MM.1S (cell line): Measurements from ENCODE around the gene SIPA1.

ENCODE experiments used
- DNase-seq: peaks from one replicate; pipeline ENCODE4 v3.0.0-alpha.2; 2015
- H2AFZ ChIP-seq: fragments of 300-600 bp; sonication (generic); 2 replicates; pipeline ENCODE4 v1.6.0; 2016; ENCODE audit warnings: antibody characterized with exemption, low read length
- H3F3A ChIP-seq: fragments of 300-600 bp; sonication (generic); 2 replicates; pipeline ENCODE4 v1.6.1; 2016; ENCODE audit warnings: mild to moderate bottlenecking, antibody characterized with exemption, low read length, moderate library complexity, mixed read lengths; ENCODE audit not compliant: insufficient read depth
- H3K27ac ChIP-seq: fragments of 300-600 bp; sonication (generic); 2 replicates; pipeline ENCODE4 v1.5.1; 2016; ENCODE audit warnings: mild to moderate bottlenecking, low read length
- H3K27me3 ChIP-seq: fragments of 300-600 bp; sonication (generic); replicated peaks from 2 replicates; pipeline ENCODE4 v1.6.0; 2016; ENCODE audit warnings: low read length; ENCODE audit not compliant: insufficient read depth
- H3K36me3 ChIP-seq: fragments of 300-600 bp; sonication (generic); replicated peaks from 2 replicates; pipeline ENCODE4 v1.6.1; 2016; ENCODE audit warnings: mild to moderate bottlenecking, low read length, mixed read lengths; ENCODE audit not compliant: insufficient read depth
- H3K4me1 ChIP-seq: fragments of 300-600 bp; sonication (generic); 2 replicates; pipeline ENCODE4 v1.6.1; 2016; ENCODE audit warnings: low read length, mixed read lengths
- H3K4me2 ChIP-seq: fragments of 300-600 bp; sonication (generic); 2 replicates; pipeline ENCODE4 v1.6.0; 2016; ENCODE audit warnings: low read depth, low read length
- H3K4me3 ChIP-seq: fragments of 300-600 bp; sonication (generic); 2 replicates; pipeline ENCODE4 v1.5.1; 2016; ENCODE audit warnings: low read length, mixed read lengths
- H3K79me2 ChIP-seq: fragments of 300-600 bp; sonication (generic); 2 replicates; pipeline ENCODE4 v1.6.1; 2016; ENCODE audit warnings: mixed run types, low read length, mixed read lengths
- H3K9ac ChIP-seq: fragments of 300-600 bp; sonication (generic); 2 replicates; pipeline ENCODE4 v1.6.1; 2016; ENCODE audit warnings: low read length, mixed read lengths
- H3K9me2 ChIP-seq: fragments of 300-600 bp; sonication (generic); replicated peaks from 2 replicates; pipeline ENCODE4 v1.6.1; 2016; ENCODE audit warnings: mild to moderate bottlenecking, low read length, mixed read lengths; ENCODE audit not compliant: insufficient read depth
- H3K9me3 ChIP-seq: fragments of 300-600 bp; sonication (generic); replicated peaks from 2 replicates; pipeline ENCODE4 v1.6.1; 2016; ENCODE audit warnings: mild to moderate bottlenecking, low read length, mixed read lengths; ENCODE audit not compliant: insufficient read depth
- H4K20me1 ChIP-seq: fragments of 300-600 bp; sonication (generic); 2 replicates; pipeline ENCODE4 v1.6.1; 2016; ENCODE audit warnings: mild to moderate bottlenecking, low read length, moderate library complexity, mixed read lengths; ENCODE audit not compliant: insufficient read depth
- EZH2 ChIP-seq: fragments of 300-600 bp; sonication (generic); optimal IDR thresholded peaks from 2 replicates; pipeline ENCODE3; 2017; ENCODE audit warnings: low read depth, mild to moderate bottlenecking, antibody characterized with exemption, low read length, mixed read lengths
- EZH2phosphoT487 ChIP-seq: fragments of 300-600 bp; sonication (generic); IDR thresholded peaks from 2 replicates; pipeline ENCODE4 v1.6.1; 2018; ENCODE audit warnings: antibody characterized with exemption, low read length
- TF ChIP-seq, protein P1 (sequence below): fragments of 300-600 bp; sonication (generic); IDR thresholded peaks from 2 replicates; pipeline ENCODE4 v1.5.1; 2016; ENCODE audit warnings: antibody characterized with exemption, low read length, mixed read lengths

SIPA1 gene

DNA sequence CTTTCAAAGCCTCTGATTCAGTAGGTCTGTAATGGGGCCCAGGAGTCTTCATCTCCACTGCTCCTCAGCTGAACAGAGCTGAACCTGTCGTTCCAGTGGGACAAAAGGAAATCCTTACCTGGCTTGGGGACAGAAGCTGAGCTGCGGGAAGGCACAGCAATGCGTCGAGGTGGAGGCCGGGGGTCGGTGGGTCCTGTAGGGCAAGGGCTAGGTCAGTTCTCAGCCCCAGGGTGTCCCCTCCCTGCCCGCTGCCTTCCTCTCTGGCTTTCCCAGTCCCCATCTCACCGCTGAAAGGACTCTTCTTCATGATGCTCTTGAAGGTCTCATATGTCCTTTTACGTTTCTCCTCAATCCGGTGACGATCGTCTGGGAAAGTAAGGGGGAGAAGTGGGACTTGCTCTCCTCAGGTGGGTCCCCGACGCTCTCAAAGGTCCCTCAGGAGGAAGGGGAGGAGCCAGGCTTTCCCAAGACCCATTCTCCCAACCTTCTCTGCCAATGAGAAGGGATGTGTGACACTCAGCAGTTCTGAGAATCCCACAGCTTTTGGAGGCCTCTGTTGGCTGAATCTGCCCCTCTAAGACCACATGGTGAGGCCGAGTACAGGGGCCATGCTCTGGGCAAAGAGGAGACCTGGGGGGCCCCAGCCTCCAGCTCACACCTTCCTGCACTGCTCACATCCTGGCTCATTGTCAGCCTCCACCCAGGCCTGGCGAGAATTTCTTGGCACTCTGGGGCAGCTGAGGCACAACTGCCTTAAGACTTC, 17.9 kb downstream of the SIPA1 start:
- Histone ChIP-seq H3K4me2 (no peak overlapping the region), H3K27me3 (no peaks in the 10 kb centered on the region), H4K20me1 (no peaks in the 10 kb centered on the region), H3K27ac (no peak overlapping the region), H2AFZ (no peak overlapping the region), H3K9me3 (no peaks in the 10 kb centered on the region), H3K9ac (no peak overlapping the region), H3K4me3 (no peak overlapping the region), H3K36me3 (0 out of 2 replicates have a peak, but pooled peaks cover 5% of the 10 kb centered on the region), H3K4me1 (peaks cover 16% of the 10 kb centered on the region), H3F3A (peaks cover 31% of the 10 kb centered on the region), H3K79me2 (peaks cover 28% of the 10 kb centered on the region), H3K9me2 (no peaks in the 10 kb centered on the region)
- TF ChIP-seq, protein P1, sequence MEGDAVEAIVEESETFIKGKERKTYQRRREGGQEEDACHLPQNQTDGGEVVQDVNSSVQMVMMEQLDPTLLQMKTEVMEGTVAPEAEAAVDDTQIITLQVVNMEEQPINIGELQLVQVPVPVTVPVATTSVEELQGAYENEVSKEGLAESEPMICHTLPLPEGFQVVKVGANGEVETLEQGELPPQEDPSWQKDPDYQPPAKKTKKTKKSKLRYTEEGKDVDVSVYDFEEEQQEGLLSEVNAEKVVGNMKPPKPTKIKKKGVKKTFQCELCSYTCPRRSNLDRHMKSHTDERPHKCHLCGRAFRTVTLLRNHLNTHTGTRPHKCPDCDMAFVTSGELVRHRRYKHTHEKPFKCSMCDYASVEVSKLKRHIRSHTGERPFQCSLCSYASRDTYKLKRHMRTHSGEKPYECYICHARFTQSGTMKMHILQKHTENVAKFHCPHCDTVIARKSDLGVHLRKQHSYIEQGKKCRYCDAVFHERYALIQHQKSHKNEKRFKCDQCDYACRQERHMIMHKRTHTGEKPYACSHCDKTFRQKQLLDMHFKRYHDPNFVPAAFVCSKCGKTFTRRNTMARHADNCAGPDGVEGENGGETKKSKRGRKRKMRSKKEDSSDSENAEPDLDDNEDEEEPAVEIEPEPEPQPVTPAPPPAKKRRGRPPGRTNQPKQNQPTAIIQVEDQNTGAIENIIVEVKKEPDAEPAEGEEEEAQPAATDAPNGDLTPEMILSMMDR = no peak
- no peak for TF ChIP-seq EZH2phosphoT487
- no peak for TF ChIP-seq EZH2
- DNase-seq = no peak

DNA sequence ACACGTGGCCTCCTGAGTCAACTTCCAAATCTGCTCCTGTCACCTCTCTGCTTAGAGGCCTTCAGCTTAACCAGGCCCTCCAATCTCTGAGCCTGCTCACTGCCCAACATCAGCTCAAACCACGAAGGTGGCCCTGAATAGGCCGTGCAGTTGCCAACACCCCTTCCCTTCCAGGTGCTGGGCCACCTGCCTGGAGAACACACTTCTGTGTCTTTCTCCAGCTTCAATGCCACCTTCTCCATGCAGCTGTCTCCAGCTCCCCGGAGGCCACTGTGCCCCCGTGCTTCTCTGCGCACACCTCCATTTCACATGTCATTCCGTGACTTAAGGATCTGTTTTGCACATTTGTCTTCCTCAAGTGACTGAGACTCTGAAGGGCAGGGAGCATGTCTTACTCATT, 19.5 kb downstream of the SIPA1 start:
- no peak overlapping the region for H3K4me2 ChIP-seq
- TF ChIP-seq, protein P1 = no peak
- TF ChIP-seq EZH2phosphoT487 (no peak), EZH2 (no peak)
- peaks cover 19% of the 10 kb centered on the region for H3K4me1 ChIP-seq
- peaks cover 44% of the 10 kb centered on the region for H3K79me2 ChIP-seq
- H3K27me3 ChIP-seq = no peaks in the 10 kb centered on the region
- no peak overlapping the region for H3K4me3 ChIP-seq
- 0 out of 2 replicates have a peak, but pooled peaks cover 5% of the 10 kb centered on the region for H3K36me3 ChIP-seq
- no peak overlapping the region for H3K27ac ChIP-seq
- H3K9me3 ChIP-seq = no peaks in the 10 kb centered on the region
- no peaks in the 10 kb centered on the region for H4K20me1 ChIP-seq
- no peak overlapping the region for H2AFZ ChIP-seq
- DNase-seq = no peak
- H3F3A ChIP-seq = peaks cover 18% of the 10 kb centered on the region
- no peak overlapping the region for H3K9ac ChIP-seq
- no peaks in the 10 kb centered on the region for H3K9me2 ChIP-seq

DNA sequence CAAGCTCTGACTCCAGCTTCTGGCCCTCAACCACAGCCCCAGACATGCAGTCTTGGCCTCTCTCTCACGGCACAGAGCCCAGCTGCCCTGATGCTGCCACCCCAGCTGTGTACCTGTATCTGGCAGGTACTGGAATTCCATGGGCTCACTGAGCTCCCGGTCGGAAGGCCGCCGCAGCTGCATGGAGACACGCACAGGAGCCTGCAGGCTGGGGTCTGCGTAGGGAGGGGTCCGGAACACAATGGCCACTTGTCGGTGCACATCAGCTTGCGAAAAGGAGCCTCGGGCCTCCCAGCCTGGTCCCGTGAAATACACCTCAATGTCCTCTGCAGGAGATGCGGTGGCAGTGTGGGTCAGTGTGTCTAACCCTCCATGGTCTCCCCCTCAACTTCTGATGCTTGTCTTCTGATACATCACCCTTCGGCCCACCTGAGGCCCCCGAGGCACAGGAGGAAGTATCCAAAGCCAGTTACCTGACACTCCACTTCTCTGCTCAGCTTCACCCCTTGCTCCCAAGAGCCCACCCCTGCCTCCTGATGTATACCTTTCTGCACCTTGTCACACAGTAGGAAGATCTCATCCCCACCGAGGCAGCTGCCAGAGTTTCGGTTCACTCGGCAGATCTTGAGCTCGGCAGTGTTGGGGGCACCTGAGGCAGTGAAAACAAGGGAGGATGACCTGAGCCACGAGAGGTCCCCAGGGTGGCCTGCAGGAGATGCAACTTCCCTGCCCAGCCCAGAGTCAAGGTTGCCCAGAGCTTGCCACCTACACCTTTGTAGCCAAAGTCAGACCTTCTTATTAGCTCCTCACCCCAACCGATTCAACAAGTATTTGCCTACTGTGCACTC, 20.5 kb downstream of the SIPA1 start:
- H3F3A ChIP-seq = peaks cover 14% of the 10 kb centered on the region
- H3K79me2 ChIP-seq = peaks cover 45% of the 10 kb centered on the region
- no peak overlapping the region for H3K9ac ChIP-seq
- no peak overlapping the region for H3K4me3 ChIP-seq
- H3K4me2 ChIP-seq = no peak overlapping the region
- 0 out of 2 replicates have a peak, but pooled peaks cover 5% of the 10 kb centered on the region for H3K36me3 ChIP-seq
- H3K9me3 ChIP-seq = no peaks in the 10 kb centered on the region
- peaks cover 15% of the 10 kb centered on the region for H3K4me1 ChIP-seq
- no peaks in the 10 kb centered on the region for H3K9me2 ChIP-seq
- H4K20me1 ChIP-seq = no peaks in the 10 kb centered on the region
- H2AFZ ChIP-seq = no peak overlapping the region
- DNase-seq = no peak
- no peak for TF ChIP-seq EZH2phosphoT487
- TF ChIP-seq, protein P1 = no peak
- no peak for TF ChIP-seq EZH2
- H3K27ac ChIP-seq = no peak overlapping the region
- no peaks in the 10 kb centered on the region for H3K27me3 ChIP-seq
